ENCODE data around the gene MED13L. TPM values are rescaled to one million over a fixed set of nuclear protein-coding genes. Genes with fewer than 3 reads are reported as not detected.

Gene MED13L
- total RNA-seq, 1 donor from 2014 or later = 39.8 TPM

DNA sequence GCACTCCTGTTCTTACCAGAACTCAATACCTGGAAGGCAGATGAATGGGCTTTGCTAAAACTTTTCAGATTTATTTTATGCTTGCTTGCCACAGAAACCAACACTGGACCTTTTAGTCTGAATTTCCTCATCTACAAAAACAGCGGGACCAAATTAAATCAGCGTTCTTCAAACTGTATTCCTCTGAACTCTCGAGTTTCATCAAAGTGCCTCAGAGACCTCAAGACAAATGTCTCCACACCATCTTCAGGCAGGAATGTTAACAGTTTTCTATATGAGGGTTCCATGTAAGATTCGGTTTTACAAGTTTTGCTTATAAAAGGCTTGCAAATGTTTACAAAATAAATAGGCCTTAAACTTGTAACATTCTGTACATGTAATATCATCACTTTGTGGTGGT, 74.6 kb downstream of the MED13L start:
- no peak for FAIRE-seq
- Histone ChIP-seq H3K27me3 (ENCODE audit: control insufficient read depth, insufficient read depth, low read length) (no peaks in the 10 kb centered on the region), H3K4me3 (ENCODE audit: low read depth, low read length) (no peak overlapping the region), H3K36me3 (ENCODE audit: control insufficient read depth, insufficient read depth, low read length) (no peaks in the 10 kb centered on the region)
- DNase-seq (ENCODE audit: low read depth) = no peak
- TF ChIP-seq, protein P1, sequence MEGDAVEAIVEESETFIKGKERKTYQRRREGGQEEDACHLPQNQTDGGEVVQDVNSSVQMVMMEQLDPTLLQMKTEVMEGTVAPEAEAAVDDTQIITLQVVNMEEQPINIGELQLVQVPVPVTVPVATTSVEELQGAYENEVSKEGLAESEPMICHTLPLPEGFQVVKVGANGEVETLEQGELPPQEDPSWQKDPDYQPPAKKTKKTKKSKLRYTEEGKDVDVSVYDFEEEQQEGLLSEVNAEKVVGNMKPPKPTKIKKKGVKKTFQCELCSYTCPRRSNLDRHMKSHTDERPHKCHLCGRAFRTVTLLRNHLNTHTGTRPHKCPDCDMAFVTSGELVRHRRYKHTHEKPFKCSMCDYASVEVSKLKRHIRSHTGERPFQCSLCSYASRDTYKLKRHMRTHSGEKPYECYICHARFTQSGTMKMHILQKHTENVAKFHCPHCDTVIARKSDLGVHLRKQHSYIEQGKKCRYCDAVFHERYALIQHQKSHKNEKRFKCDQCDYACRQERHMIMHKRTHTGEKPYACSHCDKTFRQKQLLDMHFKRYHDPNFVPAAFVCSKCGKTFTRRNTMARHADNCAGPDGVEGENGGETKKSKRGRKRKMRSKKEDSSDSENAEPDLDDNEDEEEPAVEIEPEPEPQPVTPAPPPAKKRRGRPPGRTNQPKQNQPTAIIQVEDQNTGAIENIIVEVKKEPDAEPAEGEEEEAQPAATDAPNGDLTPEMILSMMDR (IDR thresholded peaks at IDR 0.05; ENCODE audit: insufficient read depth, low read length, severe bottlenecking) = no peak

DNA sequence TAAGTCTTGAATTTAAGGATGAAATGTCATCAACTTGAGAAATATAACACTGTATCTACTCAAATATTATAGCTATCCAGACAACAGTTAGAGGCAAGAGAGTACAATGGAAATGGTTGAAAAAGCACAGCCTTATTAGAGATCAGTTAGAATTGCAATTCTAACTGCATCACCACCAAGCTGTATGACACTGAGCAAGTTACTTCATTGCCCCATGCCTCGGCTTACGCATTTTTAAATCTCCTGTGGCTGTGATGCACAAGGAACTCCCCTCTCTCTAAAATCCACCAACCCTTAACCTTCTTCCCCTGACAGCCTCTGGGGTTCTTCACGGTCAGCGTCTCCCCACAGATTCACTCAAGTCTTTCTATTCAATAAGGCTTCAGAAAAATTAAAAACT, 75.1 kb downstream of the MED13L start:
- Histone ChIP-seq H3K4me3 (ENCODE audit: low read depth, low read length) (no peak overlapping the region), H3K27me3 (ENCODE audit: control insufficient read depth, insufficient read depth, low read length) (no peaks in the 10 kb centered on the region), H3K36me3 (ENCODE audit: control insufficient read depth, insufficient read depth, low read length) (no peaks in the 10 kb centered on the region)
- FAIRE-seq (no peak), DNase-seq (ENCODE audit: low read depth) (no peak)
- TF ChIP-seq, protein P1 (IDR thresholded peaks at IDR 0.05; ENCODE audit: insufficient read depth, low read length, severe bottlenecking) = no peak

DNA sequence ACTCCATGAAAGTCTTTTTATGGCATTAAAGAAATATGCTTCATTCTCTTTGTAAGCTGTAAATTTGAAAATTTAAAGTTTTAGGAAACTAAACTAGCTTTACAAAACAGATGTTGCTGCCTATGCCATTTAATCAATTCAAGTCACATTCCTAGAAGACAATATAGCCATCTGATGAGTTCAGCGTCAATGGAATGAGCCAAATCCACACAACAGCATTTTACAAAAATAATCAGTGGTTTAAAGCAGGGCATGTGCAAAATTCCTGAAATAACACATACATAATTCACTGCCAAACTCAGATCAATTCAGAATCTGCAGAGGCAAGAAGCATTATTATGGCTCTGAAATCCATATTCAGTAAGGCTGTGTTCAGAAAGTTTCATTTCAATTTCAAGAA, 75.6 kb downstream of the MED13L start:
- TF ChIP-seq, protein P1 (IDR thresholded peaks at IDR 0.05; ENCODE audit: insufficient read depth, low read length, severe bottlenecking) = no peak
- H3K27me3 ChIP-seq (ENCODE audit: control insufficient read depth, insufficient read depth, low read length) = no peaks in the 10 kb centered on the region
- FAIRE-seq (no peak), DNase-seq (ENCODE audit: low read depth) (no peak)
- H3K4me3 ChIP-seq (ENCODE audit: low read depth, low read length) = no peak overlapping the region
- H3K36me3 ChIP-seq (ENCODE audit: control insufficient read depth, insufficient read depth, low read length) = no peaks in the 10 kb centered on the region

DNA sequence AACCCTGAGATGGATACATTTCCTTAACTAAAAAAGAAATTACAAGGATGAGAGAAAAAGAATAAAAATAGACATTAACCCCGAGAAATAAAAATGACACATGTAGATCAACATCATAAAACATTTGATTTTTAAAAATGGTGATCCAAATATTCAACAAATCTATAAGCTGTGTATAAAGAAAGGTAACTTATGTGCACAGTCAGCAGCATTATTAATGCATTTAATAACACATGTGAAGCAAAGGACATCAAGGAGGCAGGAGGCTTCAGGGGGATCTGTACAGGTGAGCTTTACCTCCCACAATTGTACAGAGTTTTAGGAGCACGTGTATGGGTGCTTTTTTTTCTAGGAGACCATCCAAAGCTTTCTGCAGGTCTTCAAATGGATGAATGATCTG, 76.1 kb downstream of the MED13L start:
- TF ChIP-seq, protein P1 (IDR thresholded peaks at IDR 0.05; ENCODE audit: insufficient read depth, low read length, severe bottlenecking) = no peak
- no peak overlapping the region for H3K4me3 ChIP-seq (ENCODE audit: low read depth, low read length)
- no peak for FAIRE-seq
- no peaks in the 10 kb centered on the region for H3K36me3 ChIP-seq (ENCODE audit: control insufficient read depth, insufficient read depth, low read length)
- H3K27me3 ChIP-seq (ENCODE audit: control insufficient read depth, insufficient read depth, low read length) = no peaks in the 10 kb centered on the region
- no peak for DNase-seq (ENCODE audit: low read depth)

DNA sequence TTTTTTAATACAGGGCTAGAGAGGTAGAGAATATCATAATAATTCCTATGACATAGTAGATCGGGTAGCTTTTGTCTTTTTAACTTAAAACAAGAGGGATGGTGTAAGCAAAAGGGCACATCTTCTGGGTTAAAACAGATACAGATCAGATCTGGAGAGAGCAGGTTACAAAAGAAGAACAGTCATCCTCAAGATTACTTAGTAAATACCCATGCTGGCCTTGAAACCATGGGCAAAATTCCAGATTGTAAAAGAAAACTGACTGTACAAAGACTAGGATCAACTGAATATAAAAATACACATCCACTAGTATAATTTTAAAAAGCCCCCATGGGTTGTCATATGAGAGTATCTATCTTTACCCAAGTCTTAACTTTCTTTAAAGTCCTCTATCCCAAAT, 76.7 kb downstream of the MED13L start:
- H3K36me3 ChIP-seq (ENCODE audit: control insufficient read depth, insufficient read depth, low read length) = no peaks in the 10 kb centered on the region
- no peaks in the 10 kb centered on the region for H3K27me3 ChIP-seq (ENCODE audit: control insufficient read depth, insufficient read depth, low read length)
- FAIRE-seq (no peak), DNase-seq (ENCODE audit: low read depth) (no peak)
- TF ChIP-seq, protein P1 (IDR thresholded peaks at IDR 0.05; ENCODE audit: insufficient read depth, low read length, severe bottlenecking) = no peak
- H3K4me3 ChIP-seq (ENCODE audit: low read depth, low read length) = no peak overlapping the region

DNA sequence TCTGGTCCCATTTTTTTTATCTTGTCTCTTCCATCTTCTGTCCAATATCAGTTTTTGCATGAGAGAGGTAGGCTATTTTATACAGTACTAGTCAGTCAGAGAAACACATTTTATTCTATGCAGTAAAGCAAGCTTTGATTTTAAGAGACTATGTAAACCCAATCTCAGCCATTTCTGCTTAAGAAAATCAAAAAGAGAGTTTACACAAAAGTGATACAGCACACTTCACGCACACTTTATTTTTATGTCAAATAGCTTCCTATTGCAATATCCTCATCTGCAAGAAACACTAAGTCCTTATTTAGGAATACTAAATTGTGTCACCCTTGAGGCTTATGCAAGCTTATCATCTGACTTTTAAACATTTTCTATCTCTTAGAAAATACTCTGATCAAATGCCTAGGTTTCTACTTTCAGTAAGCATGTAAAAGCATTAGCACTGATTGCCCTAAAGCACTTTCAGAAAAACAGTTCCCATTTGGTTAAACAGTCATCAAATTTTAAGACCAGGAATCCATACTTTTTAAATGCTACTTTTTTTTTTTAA, 78.3 kb downstream of the MED13L start:
- TF ChIP-seq, protein P1 (IDR thresholded peaks at IDR 0.05; ENCODE audit: insufficient read depth, low read length, severe bottlenecking) = no peak
- Histone ChIP-seq H3K27me3 (ENCODE audit: control insufficient read depth, insufficient read depth, low read length) (no peaks in the 10 kb centered on the region), H3K36me3 (ENCODE audit: control insufficient read depth, insufficient read depth, low read length) (no peaks in the 10 kb centered on the region), H3K4me3 (ENCODE audit: low read depth, low read length) (no peak overlapping the region)
- FAIRE-seq = no peak
- no peak for DNase-seq (ENCODE audit: low read depth)

All from bronchial epithelial cell (primary cell).